GM12892 (cell line): ENCODE results near the gene ASCL2.

Experiments
- DNase-seq: peaks from one replicate; pipeline ENCODE4 v3.0.0; 2011; ENCODE audit not compliant: insufficient read length
- FAIRE-seq: peaks from 2 replicates; lab custom pipeline; 2011; peaks lifted over from hg19 to GRCh38; lab: Jason Lieb, UNC
- POLR2A ChIP-seq: IDR thresholded peaks from 2 replicates; pipeline ENCODE4 v1.6.1; 2011; ENCODE audit warnings: low read depth, low read length, control low read depth
- POLR2AphosphoS5 ChIP-seq: IDR thresholded peaks from 2 replicates; pipeline ENCODE4 v1.6.1; 2011; ENCODE audit warnings: low read depth, low read length, control low read depth
- TAF1 ChIP-seq: IDR thresholded peaks from 2 replicates; pipeline ENCODE4 v1.6.1; 2011; ENCODE audit warnings: low read depth, mild to moderate bottlenecking, control low read depth, low read length, borderline replicate concordance

The ASCL2 gene

GRCh38 chr11:2260491-2261364, 9.7 kb downstream of the ASCL2 start:
- no peak for FAIRE-seq
- TF ChIP-seq POLR2A (no peak), TAF1 (no peak), POLR2AphosphoS5 (no peak)
- no peak for DNase-seq

- no peak for DNase-seq
- TF ChIP-seq POLR2A (no peak), TAF1 (no peak), POLR2AphosphoS5 (no peak)
- no peak for FAIRE-seq
Measured at GRCh38 chr11:2259897-2260451, 10.4 kb downstream of the ASCL2 start.

- TF ChIP-seq POLR2AphosphoS5 (no peak), POLR2A (no peak), TAF1 (no peak)
- DNase-seq (no peak), FAIRE-seq (no peak)
Measured at GRCh38 chr11:2259466-2259830, 10.9 kb downstream of the ASCL2 start.

- FAIRE-seq: no peak
- no peak for DNase-seq
- TF ChIP-seq POLR2AphosphoS5: no peak
- TF ChIP-seq TAF1: no peak
- TF ChIP-seq POLR2A: no peak
Measured at GRCh38 chr11:2258501-2259465, 11.6 kb downstream of the ASCL2 start.

- TF ChIP-seq POLR2AphosphoS5: no peak
- no peak for TF ChIP-seq POLR2A
- no peak for TF ChIP-seq TAF1
- no peak for FAIRE-seq
- DNase-seq: no peak
Measured at GRCh38 chr11:2256951-2257700, 13.3 kb downstream of the ASCL2 start.

- FAIRE-seq (no peak), DNase-seq (no peak)
- TF ChIP-seq TAF1: no peak
- TF ChIP-seq POLR2AphosphoS5: no peak
- TF ChIP-seq POLR2A: no peak
Measured at GRCh38 chr11:2256293-2256913, 14.0 kb downstream of the ASCL2 start.

- TF ChIP-seq POLR2AphosphoS5 (no peak), POLR2A (no peak), TAF1 (no peak)
- DNase-seq: no peak
- FAIRE-seq: no peak
Measured at GRCh38 chr11:2252018-2252417, 18.4 kb downstream of the ASCL2 start.

- FAIRE-seq (no peak), DNase-seq (no peak)
Measured at GRCh38 chr11:2251138-2251537, 19.2 kb downstream of the ASCL2 start.

GRCh38 chr11:2250485-2250884, 19.9 kb downstream of the ASCL2 start:
- DNase-seq: no peak
- TF ChIP-seq POLR2A: no peak
- TF ChIP-seq POLR2AphosphoS5: no peak
- TF ChIP-seq TAF1: no peak
- FAIRE-seq: no peak

More at GRCh38 chr11:2251138-2251537, 19.2 kb downstream of the ASCL2 start:
- TF ChIP-seq POLR2A (no peak), TAF1 (no peak)

- TF ChIP-seq TAF1: no peak
- no peak for TF ChIP-seq POLR2A
- no peak for TF ChIP-seq POLR2AphosphoS5
- FAIRE-seq (no peak), DNase-seq (no peak)
Measured at GRCh38 chr11:2250041-2250440, 20.3 kb downstream of the ASCL2 start.

- FAIRE-seq (no peak), DNase-seq (no peak)
- TF ChIP-seq TAF1 (no peak), POLR2A (no peak), POLR2AphosphoS5 (no peak)
Measured at GRCh38 chr11:2249189-2249916, 21.0 kb downstream of the ASCL2 start.
